SW480 (cell line): ENCODE results near the gene TTC27.
"Not testable (repeated sequence)": the region's sequence is repeated elsewhere in the genome, so short reads cannot be mapped to it uniquely, and the experiment has no call there.

Experiments
- DNase-seq: peaks from one replicate; pipeline ENCODE4 v3.0.0-alpha.2; 2016; ENCODE audit warnings: low spot score

TTC27 gene

DNA sequence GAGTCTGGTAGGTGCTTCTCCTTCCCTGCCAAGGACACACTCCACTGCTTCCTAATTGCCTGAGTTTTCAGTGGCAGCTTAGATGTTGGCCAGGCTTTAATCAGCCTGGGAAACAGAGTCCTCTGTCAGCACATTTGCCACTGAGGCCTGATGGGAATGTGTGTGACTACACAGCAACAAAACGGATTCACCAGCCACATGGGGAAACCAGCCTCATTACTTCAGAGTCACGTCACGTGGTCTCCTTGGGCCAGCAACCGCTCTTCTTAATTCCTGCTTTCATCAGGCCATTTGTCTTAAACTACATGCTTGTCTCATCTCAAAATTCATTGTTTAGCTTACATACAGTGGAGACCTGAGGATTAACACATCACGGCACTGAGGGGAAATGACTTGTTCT lies 225.0 kb downstream of the TTC27 start:
- DNase-seq = no peak

DNA sequence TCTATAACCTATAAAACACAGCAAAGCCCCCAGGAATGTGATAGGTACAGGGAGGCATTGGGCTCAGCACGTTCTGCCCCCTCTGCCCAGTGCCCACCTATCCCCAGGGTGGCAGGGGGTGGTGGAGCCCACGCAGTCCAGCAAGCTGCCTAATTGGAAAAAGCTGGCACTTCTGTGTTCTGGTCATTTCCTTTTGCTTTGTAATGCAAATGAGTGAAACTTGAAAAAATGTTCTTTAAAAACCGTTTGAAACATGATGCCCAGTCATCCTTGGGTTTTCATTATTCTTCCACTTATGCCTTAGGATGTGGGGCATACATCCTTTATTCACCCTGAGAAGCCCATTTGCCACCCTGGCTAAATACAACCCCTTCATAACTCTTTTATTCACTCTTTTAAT lies 229.0 kb downstream of the TTC27 start:
- DNase-seq = no peak

DNA sequence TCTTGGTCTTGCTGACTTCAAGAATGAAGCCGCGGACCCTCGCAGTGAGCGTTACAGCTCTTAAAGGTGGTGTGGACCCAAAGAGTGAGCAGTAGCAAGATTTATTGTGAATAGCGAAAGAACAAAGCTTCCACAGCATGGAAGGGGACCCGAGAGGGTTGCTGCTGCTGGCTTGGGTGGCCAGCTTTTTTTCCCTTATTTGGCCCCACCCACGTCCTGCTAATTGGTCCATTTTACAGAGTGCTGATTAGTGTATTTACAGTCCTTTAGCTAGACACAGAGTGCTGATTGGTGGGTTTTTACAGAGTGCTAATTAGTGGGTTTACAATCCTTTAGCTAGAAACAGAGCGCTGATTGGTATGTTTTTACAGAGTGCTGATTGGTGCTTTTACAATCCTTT lies 230.9 kb downstream of the TTC27 start:
- DNase-seq = no peak

DNA sequence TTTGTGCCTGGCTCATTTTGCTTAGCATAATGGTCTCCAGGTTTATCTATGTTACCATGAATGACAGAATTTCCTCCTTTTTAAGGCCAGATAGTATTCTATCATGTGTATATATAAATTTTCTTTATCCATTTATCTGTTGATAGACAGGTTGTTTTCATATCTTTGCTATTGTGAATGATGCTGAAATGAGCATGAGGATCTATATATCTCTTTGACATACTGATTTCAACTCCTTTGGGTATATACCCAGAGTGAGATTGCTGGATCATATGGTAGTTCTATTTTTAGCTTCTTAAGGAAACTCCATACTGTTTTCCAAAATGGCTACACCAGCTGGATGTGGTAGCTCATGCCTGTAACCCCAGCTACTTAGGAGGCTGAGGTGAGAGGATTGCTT lies 232.5 kb downstream of the TTC27 start:
- DNase-seq = no peak

DNA sequence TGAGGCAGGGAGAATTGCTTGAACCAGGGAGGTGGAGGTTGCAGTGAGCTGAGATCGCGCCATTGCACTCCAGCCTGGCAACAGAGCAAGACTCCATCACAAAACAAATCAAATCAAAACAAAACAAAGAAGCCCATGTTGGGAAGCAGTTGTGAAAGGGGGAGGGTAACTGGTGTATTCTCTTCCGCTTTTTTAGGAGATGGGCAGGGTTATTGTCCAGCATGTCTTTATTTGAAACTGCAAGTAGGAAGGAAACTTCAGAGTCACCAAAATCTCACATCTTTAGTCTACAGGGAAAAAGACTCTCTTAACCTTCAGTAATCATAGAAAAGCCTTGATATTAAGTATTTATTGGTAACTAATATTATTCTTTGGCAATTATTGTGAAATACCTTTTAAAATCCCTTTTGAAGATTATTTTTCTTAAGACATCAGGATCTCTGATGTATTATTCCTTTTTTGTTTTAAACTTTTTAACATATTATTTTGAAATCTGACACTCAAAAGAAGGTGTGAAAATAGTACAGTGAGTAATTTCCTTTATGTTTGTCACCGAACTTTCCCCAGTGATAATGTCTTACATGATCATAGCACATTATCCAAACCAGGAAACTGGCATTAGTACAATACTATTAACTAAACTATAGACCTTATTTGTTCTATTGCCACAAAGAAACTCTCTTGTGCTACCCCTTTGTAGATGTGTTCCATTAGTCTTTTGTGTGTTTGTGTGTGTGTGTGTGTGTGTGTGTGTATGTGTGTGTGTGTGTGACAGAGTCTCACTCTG lies 234.6 kb downstream of the TTC27 start:
- no peak for DNase-seq

DNA sequence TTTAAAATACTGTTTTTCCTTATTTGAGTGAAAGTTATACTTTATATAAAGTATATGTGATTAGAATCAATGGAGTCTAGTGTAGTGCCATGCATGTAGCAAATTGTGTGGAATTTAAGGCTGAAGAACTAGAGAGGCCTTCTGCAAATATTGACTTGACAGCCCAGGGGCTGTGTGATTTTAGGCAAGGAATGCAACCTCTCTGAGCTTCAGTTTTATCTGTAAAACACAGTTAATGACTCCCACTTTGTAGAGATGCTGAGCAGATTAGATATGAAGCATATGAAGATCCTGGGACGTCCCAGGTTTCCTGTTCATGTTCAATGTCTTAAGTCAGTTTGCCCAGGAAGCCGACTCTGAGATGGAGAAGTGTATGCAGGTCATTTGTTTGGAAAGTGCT lies 235.5 kb downstream of the TTC27 start:
- no peak for DNase-seq

DNA sequence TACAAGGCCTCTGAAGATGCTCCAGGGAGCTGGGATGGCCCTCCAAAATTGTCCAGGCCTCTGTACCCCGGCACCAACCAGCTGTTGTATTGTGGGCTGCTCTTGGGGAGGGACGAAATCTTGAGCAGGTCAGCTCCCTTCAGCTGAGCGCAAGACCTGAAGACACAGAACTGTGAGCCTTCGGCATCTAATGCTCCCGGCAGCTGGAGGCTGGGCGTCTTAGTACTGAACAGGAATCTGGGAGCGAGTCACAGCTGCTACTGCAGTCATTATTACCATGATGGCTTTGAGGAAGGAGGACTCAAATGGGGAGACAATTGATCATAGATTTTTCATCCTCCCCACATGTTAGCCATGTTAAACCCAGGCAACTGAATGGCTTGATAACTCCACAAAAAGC lies 236.0 kb downstream of the TTC27 start:
- no peak for DNase-seq

DNA sequence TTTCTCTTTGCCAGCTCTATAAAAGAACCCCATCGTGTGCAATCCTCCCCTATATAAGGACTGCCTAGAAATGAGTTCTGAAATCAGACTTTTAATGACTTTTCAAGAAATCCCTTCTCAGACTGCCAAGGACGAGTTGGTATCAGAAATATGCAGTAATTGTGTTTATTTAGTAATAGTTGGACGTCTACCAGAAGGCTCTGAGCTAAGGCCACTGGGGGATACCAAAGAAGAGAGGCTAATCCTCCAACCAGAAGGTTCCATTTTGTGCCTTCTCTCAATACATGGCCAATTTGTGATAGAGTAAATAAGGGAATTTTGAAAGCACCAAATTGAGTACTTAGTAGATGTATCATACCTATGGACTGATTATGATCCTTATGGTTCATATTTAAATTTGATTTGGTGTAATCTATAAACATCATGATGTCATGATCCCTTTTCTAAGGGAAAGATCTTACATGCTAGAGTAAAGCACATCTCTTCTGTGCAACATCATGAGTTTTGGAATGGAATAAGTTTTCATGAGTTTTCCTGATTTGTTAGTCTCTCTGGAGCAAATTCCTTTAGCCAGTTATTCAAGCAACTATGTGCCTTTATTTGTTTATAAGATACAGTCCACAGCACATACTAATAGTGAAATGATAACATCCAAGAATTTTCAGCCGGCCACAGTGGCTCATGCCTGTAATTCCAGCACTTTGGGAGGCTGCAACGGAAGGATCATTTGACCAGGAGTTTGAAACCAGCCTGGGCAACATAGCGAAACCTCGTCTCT lies 236.7 kb downstream of the TTC27 start:
- DNase-seq = no peak

DNA sequence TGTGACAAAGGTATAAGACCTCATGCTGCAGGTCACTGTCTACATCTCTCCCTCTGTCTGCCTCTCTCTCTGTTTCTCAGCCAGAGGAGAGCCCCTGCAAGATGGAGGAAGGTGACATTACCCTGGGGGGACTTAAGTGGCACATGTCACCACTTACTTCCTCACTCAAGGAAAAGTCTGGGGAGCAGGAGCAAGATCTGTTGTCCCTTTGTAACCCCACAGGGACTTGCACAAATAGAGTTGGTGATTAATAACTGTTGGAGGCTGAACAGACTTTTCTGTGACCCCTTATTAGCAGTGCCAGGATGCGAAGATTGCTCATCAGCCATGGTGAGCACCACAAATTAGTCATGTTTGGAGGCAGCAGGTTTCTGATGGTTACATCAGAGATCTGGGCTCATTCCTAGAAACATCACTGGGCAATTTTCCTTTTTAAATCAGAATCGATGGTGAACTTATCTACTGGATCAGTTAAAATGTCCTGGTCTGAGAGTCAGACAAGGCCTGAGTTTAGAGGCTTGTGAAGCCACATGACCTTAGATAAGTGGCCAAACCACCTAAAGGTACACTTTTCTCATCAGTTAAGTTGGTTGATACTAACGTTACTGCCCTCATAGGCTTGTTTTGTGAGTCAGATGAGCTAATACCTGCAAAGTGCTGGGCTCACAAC lies 237.7 kb downstream of the TTC27 start:
- peak; percentile 82 for DNase-seq

DNA sequence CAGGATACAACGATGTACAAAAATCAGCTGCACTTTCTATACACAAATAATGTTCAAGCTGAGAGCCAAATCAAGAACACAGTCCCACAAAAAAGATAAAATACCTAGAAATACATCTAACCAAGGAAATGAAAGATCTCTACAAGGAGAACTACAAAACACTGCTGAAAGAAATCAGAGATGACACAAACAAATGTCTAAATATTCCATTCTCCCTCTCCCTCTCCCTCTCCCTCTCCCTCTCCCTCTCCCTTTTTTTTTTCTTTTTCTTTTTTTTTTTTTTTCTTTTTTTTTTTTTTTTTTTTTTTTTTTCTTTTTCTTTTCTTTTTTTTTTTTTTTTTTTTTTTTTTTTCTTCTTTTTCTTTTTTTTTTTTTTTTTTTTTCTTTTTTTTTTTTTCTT lies 238.6 kb downstream of the TTC27 start:
- DNase-seq = not testable (repeated sequence)
